Measurements from ENCODE around the gene HK1.

DNA sequence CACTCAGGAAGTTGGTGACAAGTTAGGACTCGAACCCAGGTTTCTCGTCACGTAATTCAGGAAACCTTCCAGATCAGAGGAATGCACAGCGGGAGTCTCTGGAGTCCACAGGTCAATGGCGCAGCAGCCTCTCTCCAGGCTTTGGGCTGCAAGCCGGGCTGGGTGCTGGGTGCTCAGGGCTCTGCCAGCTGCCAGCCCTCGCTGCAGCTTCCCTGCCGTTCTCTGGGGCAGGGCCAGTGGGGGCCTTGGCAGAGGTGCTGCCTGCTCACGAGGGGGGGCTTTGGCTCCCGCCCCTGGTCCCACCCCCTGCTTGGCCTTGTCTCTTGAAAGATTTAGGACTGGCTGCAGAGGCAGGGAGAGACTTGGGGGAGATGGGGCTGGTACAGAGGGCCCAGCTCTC lies 138.4 kb downstream of the HK1 start, which contains the start of gene TACR2:
- TF ChIP-seq, protein P1, sequence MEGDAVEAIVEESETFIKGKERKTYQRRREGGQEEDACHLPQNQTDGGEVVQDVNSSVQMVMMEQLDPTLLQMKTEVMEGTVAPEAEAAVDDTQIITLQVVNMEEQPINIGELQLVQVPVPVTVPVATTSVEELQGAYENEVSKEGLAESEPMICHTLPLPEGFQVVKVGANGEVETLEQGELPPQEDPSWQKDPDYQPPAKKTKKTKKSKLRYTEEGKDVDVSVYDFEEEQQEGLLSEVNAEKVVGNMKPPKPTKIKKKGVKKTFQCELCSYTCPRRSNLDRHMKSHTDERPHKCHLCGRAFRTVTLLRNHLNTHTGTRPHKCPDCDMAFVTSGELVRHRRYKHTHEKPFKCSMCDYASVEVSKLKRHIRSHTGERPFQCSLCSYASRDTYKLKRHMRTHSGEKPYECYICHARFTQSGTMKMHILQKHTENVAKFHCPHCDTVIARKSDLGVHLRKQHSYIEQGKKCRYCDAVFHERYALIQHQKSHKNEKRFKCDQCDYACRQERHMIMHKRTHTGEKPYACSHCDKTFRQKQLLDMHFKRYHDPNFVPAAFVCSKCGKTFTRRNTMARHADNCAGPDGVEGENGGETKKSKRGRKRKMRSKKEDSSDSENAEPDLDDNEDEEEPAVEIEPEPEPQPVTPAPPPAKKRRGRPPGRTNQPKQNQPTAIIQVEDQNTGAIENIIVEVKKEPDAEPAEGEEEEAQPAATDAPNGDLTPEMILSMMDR (IDR thresholded peaks at IDR 0.05): no peak
- TF ChIP-seq POLR2A (IDR thresholded peaks at IDR 0.05) (no peak), EP300 (IDR thresholded peaks at IDR 0.05) (no peak)

All from suprapubic skin (tissue), 3 donors.